Keratinocyte (primary cell): ENCODE results near the gene ISOC2. TPM values are rescaled to one million over a fixed set of nuclear protein-coding genes. Genes with fewer than 3 reads are reported as not detected.

ENCODE experiments used
- DNase-seq: peaks from one replicate; pipeline ENCODE4 v3.0.0-alpha.2; 2011; ENCODE audit warnings: low read depth, missing footprints, low spot score
- FAIRE-seq: peaks from 2 replicates; lab custom pipeline; 2011; peaks lifted over from hg19 to GRCh38; lab: Jason Lieb, UNC
- H2AFZ ChIP-seq: 2 replicates; pipeline ENCODE4 v1.6.0; 2012; ENCODE audit warnings: low read length, control low read depth, inconsistent platforms; ENCODE audit not compliant: control insufficient read depth
- H3K27ac ChIP-seq: 2 replicates; pipeline ENCODE4 v1.5.1; 2011; ENCODE audit warnings: low read length; ENCODE audit not compliant: control insufficient read depth, insufficient read depth
- H3K27me3 ChIP-seq: 3 replicates; pipeline ENCODE4 v1.6.0; 2011; ENCODE audit warnings: low read length; ENCODE audit not compliant: control insufficient read depth, insufficient read depth; ENCODE audit errors: extremely low read depth
- H3K36me3 ChIP-seq, 2 experiments: 2 replicates in 1 of 2; 3 replicates in 1 of 2; pipeline ENCODE4 v1.5.1; 2011; ENCODE audit warnings: low read length in 2 of 2, mild to moderate bottlenecking in 1 of 2; ENCODE audit not compliant: control insufficient read depth in 2 of 2, insufficient read depth in 2 of 2; ENCODE audit errors: extremely low read depth in 1 of 2
- H3K4me1 ChIP-seq: 3 replicates; pipeline ENCODE4 v1.5.1; 2011; ENCODE audit warnings: low read length; ENCODE audit not compliant: control insufficient read depth, insufficient read depth; ENCODE audit errors: extremely low read depth
- H3K4me2 ChIP-seq: 3 replicates; pipeline ENCODE4 v1.6.0; 2011; ENCODE audit warnings: low read depth, low read length; ENCODE audit not compliant: control insufficient read depth, insufficient read depth; ENCODE audit errors: extremely low read depth
- H3K4me3 ChIP-seq, 3 experiments: fragments of 200-600 bp in 1 of 3; sonication (generic) in 1 of 3; 2 replicates in 2 of 3; 3 replicates in 1 of 3; pipeline ENCODE4 v1.5.1; 2011 to 2016; ENCODE audit warnings: low read length in 3 of 3, mild to moderate bottlenecking in 3 of 3, control low read depth in 2 of 3, inconsistent platforms in 1 of 3, low read depth in 1 of 3, mixed read lengths in 1 of 3, mixed run types in 1 of 3, moderate library complexity in 1 of 3; ENCODE audit not compliant: control insufficient read depth in 2 of 3, insufficient read depth in 2 of 3; ENCODE audit errors: extremely low read depth in 1 of 3
- H3K79me2 ChIP-seq: 2 replicates; pipeline ENCODE4 v1.6.0; 2012; ENCODE audit warnings: low read length; ENCODE audit not compliant: control insufficient read depth, insufficient read depth
- H3K9ac ChIP-seq: 3 replicates; pipeline ENCODE4 v1.6.0; 2011; ENCODE audit warnings: low read length; ENCODE audit not compliant: control insufficient read depth, insufficient read depth; ENCODE audit errors: extremely low read depth
- H3K9me1 ChIP-seq: 3 replicates; pipeline ENCODE4 v1.6.0; 2011; ENCODE audit warnings: low read length; ENCODE audit not compliant: control insufficient read depth, insufficient read depth; ENCODE audit errors: extremely low read depth
- H3K9me3 ChIP-seq: 2 replicates; pipeline ENCODE4 v1.5.1; 2012; ENCODE audit warnings: low read depth, low read length; ENCODE audit not compliant: control insufficient read depth
- H4K20me1 ChIP-seq: 3 replicates; pipeline ENCODE4 v1.6.0; 2011; ENCODE audit warnings: low read length; ENCODE audit not compliant: control insufficient read depth, insufficient read depth; ENCODE audit errors: extremely low read depth
- CTCF ChIP-seq, 3 experiments: IDR thresholded peaks in 1 of 3; conservative IDR thresholded peaks in 1 of 3; optimal IDR thresholded peaks in 1 of 3; 2 replicates in 2 of 3; 3 replicates in 1 of 3; pipeline versions ENCODE3 to v1.5.1; 2011; ENCODE audit warnings: low read length in 3 of 3, mild to moderate bottlenecking in 3 of 3, moderate library complexity in 2 of 3, control low read depth in 1 of 3, inconsistent platforms in 1 of 3; ENCODE audit not compliant: insufficient read depth in 2 of 3; ENCODE audit errors: extremely low read depth in 1 of 3
- EZH2 ChIP-seq: IDR thresholded peaks from one replicate; pipeline ENCODE4 v1.6.1; 2012; ENCODE audit warnings: inconsistent platforms, mild to moderate bottlenecking, low read length, moderate library complexity
- dilution Hi-C: fragments of 300-500 bp; cut with MboI; formaldehyde crosslinking; loops from one replicate; pipeline ENCODE4 v1.7.0; 2020; ENCODE audit warnings: low sequenced_read_pairs; ENCODE audit not compliant: extremely low pct_ligation_motif_present
- polyA plus RNA-seq, 5 experiments: library from polyadenylated mRNA; depleted of rRNA in 3 of 5; stranded (reverse) in 3 of 5; stranded (forward) in 1 of 5; unstranded in 1 of 5; fragments of >200 nt; gene quantifications; 1 replicate in 1 of 5; 2 replicates in 3 of 5; 3 replicates in 1 of 5; pipeline versions ENCODE4 v1.2.1 to v1.2.3, GENCODE V29; 2011 to 2012; ENCODE audit warnings: missing spikeins in 2 of 5, low read depth in 1 of 5, low replicate concordance in 1 of 5

ISOC2 gene
- polyA plus RNA-seq, 1 donor (not counting 4 experiments of a cell fraction or from before 2014, with no cell fraction given) = 24.5 TPM

- TF ChIP-seq EZH2 = no peak
- no peak for TF ChIP-seq CTCF (optimal IDR thresholded peaks at IDR 0.05 in 1 of 3, IDR thresholded peaks at IDR 0.05 in 1 of 3, conservative IDR thresholded peaks at IDR 0.05 in 1 of 3; ENCODE audit: extremely low read depth in 1 of 3, insufficient read depth in 2 of 3, low read length in 3 of 3)
- no peak overlapping the region for H3K27ac ChIP-seq
- peaks cover 6% of the 10 kb centered on the region for H3K27me3 ChIP-seq
- no peak overlapping the region for H3K4me3 ChIP-seq
- no peaks in the 10 kb centered on the region for H3K79me2 ChIP-seq
- H3K9me1 ChIP-seq = no peaks in the 10 kb centered on the region
- FAIRE-seq = no peak
- H3K9me3 ChIP-seq = no peaks in the 10 kb centered on the region
- no peak overlapping the region for H2AFZ ChIP-seq
- no peak overlapping the region for H3K4me2 ChIP-seq
- no peak for DNase-seq
- dilution Hi-C loops = no loop called here
- peaks cover 4% of the 10 kb centered on the region for H3K4me1 ChIP-seq
- no peaks in the 10 kb centered on the region for H4K20me1 ChIP-seq
- no peaks in the 10 kb centered on the region for H3K36me3 ChIP-seq
- no peak overlapping the region for H3K9ac ChIP-seq
Measured at GRCh38 chr19:55426042-55426441, 35.4 kb downstream of the ISOC2 start.

- Histone ChIP-seq H3K4me3 (no peak overlapping the region), H3K9me1 (no peaks in the 10 kb centered on the region), H4K20me1 (no peaks in the 10 kb centered on the region), H3K4me2 (no peak overlapping the region), H3K79me2 (no peaks in the 10 kb centered on the region), H2AFZ (no peak overlapping the region), H3K27me3 (peaks cover 7% of the 10 kb centered on the region), H3K4me1 (peaks cover 4% of the 10 kb centered on the region), H3K9ac (no peak overlapping the region), H3K36me3 (no peaks in the 10 kb centered on the region), H3K9me3 (no peaks in the 10 kb centered on the region), H3K27ac (no peak overlapping the region)
- DNase-seq = no peak
- TF ChIP-seq CTCF (optimal IDR thresholded peaks at IDR 0.05 in 1 of 3, IDR thresholded peaks at IDR 0.05 in 1 of 3, conservative IDR thresholded peaks at IDR 0.05 in 1 of 3; ENCODE audit: extremely low read depth in 1 of 3, insufficient read depth in 2 of 3, low read length in 3 of 3) = no peak
- TF ChIP-seq EZH2 = no peak
- dilution Hi-C loops = no loop called here
- no peak for FAIRE-seq
Measured at GRCh38 chr19:55424518-55424917, 36.9 kb downstream of the ISOC2 start.
